GM10266 (cell line): Measurements from ENCODE around the gene PRXL2B.

Experiments used
- DNase-seq: peaks from one replicate; pipeline ENCODE4 v3.0.0; 2012; ENCODE audit errors: extremely low spot score
- CTCF ChIP-seq: IDR thresholded peaks from 2 replicates; pipeline ENCODE4 v1.5.1; 2012; ENCODE audit warnings: mild to moderate bottlenecking, low read depth; ENCODE audit not compliant: control insufficient read depth, insufficient read depth; ENCODE audit errors: missing control alignments

Gene PRXL2B

GRCh38 chr1:2596530-2597333, 10.2 kb downstream of the PRXL2B start:
- no peak for DNase-seq
- TF ChIP-seq CTCF = no peak

GRCh38 chr1:2597441-2598328, 11.1 kb downstream of the PRXL2B start:
- no peak for TF ChIP-seq CTCF
- no peak for DNase-seq

- no peak for DNase-seq
- peak; percentile 4 for TF ChIP-seq CTCF
These were observed 11.9 kb downstream of the PRXL2B start for GRCh38 chr1:2598329-2598931.

- TF ChIP-seq CTCF = no peak
- no peak for DNase-seq
These were observed 15.2 kb downstream of the PRXL2B start for GRCh38 chr1:2601721-2602303.

- TF ChIP-seq CTCF = no peak
- DNase-seq = no peak
These were observed 15.8 kb downstream of the PRXL2B start for GRCh38 chr1:2602311-2602835.

- no peak for TF ChIP-seq CTCF
These were observed 16.4 kb downstream of the PRXL2B start for GRCh38 chr1:2602866-2603520.

More at GRCh38 chr1:2602866-2603520, 16.4 kb downstream of the PRXL2B start:
- DNase-seq = no peak
